SKM-1 (cell line): ENCODE measurements around the gene ZNF91.
"Not testable (repeated sequence)": the region's sequence is repeated elsewhere in the genome, so short reads cannot be mapped to it uniquely, and the experiment has no call there.

Experiments
- DNase-seq: peaks from one replicate; lab custom pipeline; 2025; ENCODE audit not compliant: unreplicated experiment; lab: John Stamatoyannopoulos, UW

ZNF91 gene

GRCh38 chr19:23399443-23399842 lies 4.2 kb upstream of the ZNF91 start:
- DNase-seq = no peak

- not testable (repeated sequence) for DNase-seq
Observed at GRCh38 chr19:23395722-23396117, 449 bp upstream of the ZNF91 start.

GRCh38 chr19:23394511-23394910 lies 760 bp downstream of the ZNF91 start:
- DNase-seq = no peak

- no peak for DNase-seq
Observed at GRCh38 chr19:23393121-23393520, 2.1 kb downstream of the ZNF91 start.

GRCh38 chr19:23391236-23391635 lies 4.0 kb downstream of the ZNF91 start:
- no peak for DNase-seq

GRCh38 chr19:23385404-23385803 lies 9.9 kb downstream of the ZNF91 start:
- no peak for DNase-seq

GRCh38 chr19:23384858-23385257 lies 10.4 kb downstream of the ZNF91 start:
- DNase-seq = no peak

- DNase-seq = no peak
Observed at GRCh38 chr19:23384166-23384565, 11.1 kb downstream of the ZNF91 start.

- no peak for DNase-seq
Observed at GRCh38 chr19:23382955-23383354, 12.3 kb downstream of the ZNF91 start.

- DNase-seq = no peak
Observed at GRCh38 chr19:23381114-23381513, 14.2 kb downstream of the ZNF91 start.

GRCh38 chr19:23379671-23380070 lies 15.6 kb downstream of the ZNF91 start:
- DNase-seq = not testable (repeated sequence)

- DNase-seq = no peak
Observed at GRCh38 chr19:23378948-23379347, 16.3 kb downstream of the ZNF91 start.

- no peak for DNase-seq
Observed at GRCh38 chr19:23377276-23377675, 18.0 kb downstream of the ZNF91 start.

GRCh38 chr19:23366437-23366836 lies 28.8 kb downstream of the ZNF91 start:
- DNase-seq = no peak

- DNase-seq = not testable (repeated sequence)
Observed at GRCh38 chr19:23366031-23366430, 29.2 kb downstream of the ZNF91 start.

- no peak for DNase-seq
Observed at GRCh38 chr19:23365222-23365621, 30.0 kb downstream of the ZNF91 start.

- DNase-seq = not testable (repeated sequence)
Observed at GRCh38 chr19:23361843-23362242, 33.4 kb downstream of the ZNF91 start.

GRCh38 chr19:23351806-23352205 lies 43.5 kb downstream of the ZNF91 start:
- no peak for DNase-seq

- DNase-seq = no peak
Observed at GRCh38 chr19:23346696-23347095, 48.6 kb downstream of the ZNF91 start.

GRCh38 chr19:23345838-23346237 lies 49.4 kb downstream of the ZNF91 start:
- DNase-seq = no peak

GRCh38 chr19:23343434-23344010 lies 51.7 kb downstream of the ZNF91 start:
- DNase-seq = no peak

- DNase-seq = no peak
Observed at GRCh38 chr19:23328211-23328610, 67.1 kb downstream of the ZNF91 start.

- peak; percentile 36 for DNase-seq
Observed at GRCh38 chr19:23321953-23322549, 73.2 kb downstream of the ZNF91 start.
